Upper lobe of left lung (tissue), 4 donors: ENCODE data around the gene ADAMTSL5.

Experiments
- EP300 ChIP-seq, 4 donors: sonication (generic); formaldehyde crosslinking; IDR thresholded peaks; one replicate each; pipeline ENCODE4 v1.5.1; 2017; ENCODE audit warnings: antibody characterized with exemption in 4 of 4, control low read depth in 2 of 4
- TF ChIP-seq, protein P1 (sequence below), 6 experiments: fragments of 450-650 bp in 4 of 6; fragments of 200-600 bp in 2 of 6; sonication (generic) in 2 of 6; IDR thresholded peaks; one replicate each; pipeline ENCODE4 v1.5.1; 2016 to 2019; ENCODE audit warnings: antibody characterized with exemption in 6 of 6

DNA sequence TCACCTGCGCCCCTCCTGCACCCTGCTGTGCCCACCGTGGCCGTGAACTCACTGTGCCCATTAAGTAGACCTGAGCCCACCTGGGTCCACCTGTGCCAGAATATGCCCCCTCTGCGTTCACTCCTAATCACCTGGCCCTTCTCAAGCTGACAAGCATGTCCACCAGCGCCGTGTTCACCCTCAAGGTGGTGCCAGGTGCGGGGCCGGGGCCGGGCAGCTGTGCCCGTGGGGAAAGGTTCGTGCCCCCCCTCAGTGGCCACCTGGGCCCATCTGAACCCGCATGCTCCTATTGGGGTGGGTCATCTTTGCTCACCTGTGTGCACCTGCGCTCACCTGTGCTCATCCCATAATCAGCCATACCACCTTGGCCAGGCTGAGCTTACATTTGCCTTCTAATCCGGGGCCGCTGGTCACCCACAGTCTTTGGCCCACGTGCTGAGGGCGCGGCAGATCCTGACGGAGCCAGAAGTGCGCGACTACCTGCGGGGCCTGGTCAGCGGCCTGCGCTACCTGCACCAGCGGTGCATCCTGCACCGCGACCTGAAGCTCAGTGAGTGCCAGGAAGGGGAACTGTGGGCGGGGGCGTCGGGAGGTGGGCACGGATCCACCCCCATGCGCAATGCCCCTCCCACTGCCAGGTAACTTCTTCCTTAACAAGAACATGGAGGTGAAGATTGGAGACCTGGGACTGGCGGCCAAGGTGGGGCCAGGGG, 13.4 kb upstream of the ADAMTSL5 start:
- TF ChIP-seq, protein P1, sequence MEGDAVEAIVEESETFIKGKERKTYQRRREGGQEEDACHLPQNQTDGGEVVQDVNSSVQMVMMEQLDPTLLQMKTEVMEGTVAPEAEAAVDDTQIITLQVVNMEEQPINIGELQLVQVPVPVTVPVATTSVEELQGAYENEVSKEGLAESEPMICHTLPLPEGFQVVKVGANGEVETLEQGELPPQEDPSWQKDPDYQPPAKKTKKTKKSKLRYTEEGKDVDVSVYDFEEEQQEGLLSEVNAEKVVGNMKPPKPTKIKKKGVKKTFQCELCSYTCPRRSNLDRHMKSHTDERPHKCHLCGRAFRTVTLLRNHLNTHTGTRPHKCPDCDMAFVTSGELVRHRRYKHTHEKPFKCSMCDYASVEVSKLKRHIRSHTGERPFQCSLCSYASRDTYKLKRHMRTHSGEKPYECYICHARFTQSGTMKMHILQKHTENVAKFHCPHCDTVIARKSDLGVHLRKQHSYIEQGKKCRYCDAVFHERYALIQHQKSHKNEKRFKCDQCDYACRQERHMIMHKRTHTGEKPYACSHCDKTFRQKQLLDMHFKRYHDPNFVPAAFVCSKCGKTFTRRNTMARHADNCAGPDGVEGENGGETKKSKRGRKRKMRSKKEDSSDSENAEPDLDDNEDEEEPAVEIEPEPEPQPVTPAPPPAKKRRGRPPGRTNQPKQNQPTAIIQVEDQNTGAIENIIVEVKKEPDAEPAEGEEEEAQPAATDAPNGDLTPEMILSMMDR (IDR thresholded peaks at IDR 0.05): no peak
- TF ChIP-seq EP300 (IDR thresholded peaks at IDR 0.05): no peak
